Stomach (tissue), 4 donors: Measurements from ENCODE around the gene SCD5.

Experiments used
- CTCF ChIP-seq, 7 experiments: fragments of 450-650 bp in 4 of 7; fragments of 200-600 bp in 3 of 7; sonication (generic) in 3 of 7; IDR thresholded peaks; one replicate each; pipeline ENCODE4 v1.5.1; 2016 to 2019; ENCODE audit warnings: antibody characterized with exemption in 7 of 7, control low read depth in 2 of 7, mild to moderate bottlenecking in 1 of 7
- POLR2A ChIP-seq, 4 donors: fragments of 450-650 bp; IDR thresholded peaks; one replicate each; pipeline ENCODE4 v1.6.1; 2016; ENCODE audit warnings: antibody characterized with exemption in 4 of 4, control low read depth in 2 of 4, mild to moderate bottlenecking in 1 of 4, moderate library complexity in 1 of 4

DNA sequence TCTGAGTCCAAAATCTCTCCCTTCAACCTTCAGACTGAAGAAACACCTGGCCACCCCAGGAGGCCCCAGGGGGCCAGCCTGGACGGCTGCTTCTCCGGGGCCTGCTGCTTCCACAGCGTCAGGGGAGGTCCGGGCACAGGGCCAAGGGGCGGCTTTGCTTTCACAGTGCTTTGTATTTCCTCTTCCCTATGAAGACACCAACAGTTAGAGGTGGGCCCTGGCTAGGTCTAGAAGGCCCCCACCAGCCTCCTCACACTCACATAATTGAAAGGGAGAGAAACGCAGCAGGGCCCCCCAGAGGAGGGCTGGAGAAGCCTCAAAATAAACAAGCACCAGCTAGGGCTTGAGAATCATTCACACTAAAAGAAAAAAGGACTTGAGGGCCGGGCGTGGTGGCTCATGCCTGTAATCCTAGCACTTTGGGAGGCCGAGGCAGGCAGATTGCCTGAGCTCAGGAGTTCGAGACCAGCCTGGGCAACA is 17.8 kb downstream of the SCD5 start:
- TF ChIP-seq CTCF (IDR thresholded peaks at IDR 0.05) (no peak), POLR2A (IDR thresholded peaks at IDR 0.05) (no peak)
